ENCODE data around the gene ZBTB42. TPM values are rescaled to one million over a fixed set of nuclear protein-coding genes. Genes with fewer than 3 reads are reported as not detected.

ZBTB42 gene
- total RNA-seq, 6 donors from 2014 or later, result 13.9 to 24.8 (median 20.9) TPM

- TF ChIP-seq POLR2A (IDR thresholded peaks at IDR 0.05) (no peak), POLR2AphosphoS5 (IDR thresholded peaks at IDR 0.05) (no peak), EP300 (IDR thresholded peaks at IDR 0.05) (no peak), CTCF (IDR thresholded peaks at IDR 0.05) (no peak)
- H3K27ac ChIP-seq, result peak overlapping the region; percentile 42 to 89 (median 76)
- 85 to 89% methylated on average over 4 to 16 of the region's 16 CpGs for WGBS, 2 donors
Observed at GRCh38 chr14:104792945-104793702, 7.8 kb upstream of the ZBTB42 start.

GRCh38 chr14:104793703-104793959, 7.3 kb upstream of the ZBTB42 start:
- Histone ChIP-seq H3K36me3 (peaks cover 0 to 37% (median 30%) of the 10 kb centered on the region in 4 donors), H3K4me3 (peak overlapping the region in 3 of 4 donors; percentile 89 to 93 (median 89)), H3K27me3 (no peaks in the 10 kb centered on the region), H3K27ac (peak overlapping the region in 2 of 4 donors; percentile 82 to 89), H3K9me3 (no peaks in the 10 kb centered on the region), H3K4me1 (peaks cover 56 to 85% (median 75%) of the 10 kb centered on the region in 4 donors)
- DNase-seq (no peak), ATAC-seq (ENCODE audit: low FRiP score in 2 of 2) (no peak)
- TF ChIP-seq CTCF (IDR thresholded peaks at IDR 0.05) (no peak), EP300 (IDR thresholded peaks at IDR 0.05) (no peak), POLR2A (IDR thresholded peaks at IDR 0.05) (no peak), POLR2AphosphoS5 (IDR thresholded peaks at IDR 0.05) (no peak)
- WGBS, 2 donors, result 88 to 89% methylated on average over 1 to 2 of the region's 2 CpGs

More at GRCh38 chr14:104792945-104793702, 7.8 kb upstream of the ZBTB42 start:
- no peaks in the 10 kb centered on the region for H3K9me3 ChIP-seq
- peaks cover 52 to 87% (median 77%) of the 10 kb centered on the region in 4 donors for H3K4me1 ChIP-seq
- DNase-seq, result peak in 1 of 2 donors; percentile 55
- no peak for ATAC-seq (ENCODE audit: low FRiP score in 2 of 2)
- H3K27me3 ChIP-seq, result no peaks in the 10 kb centered on the region
- peaks cover 0 to 37% (median 31%) of the 10 kb centered on the region in 4 donors for H3K36me3 ChIP-seq
- peak overlapping the region in 1 of 4 donors; percentile 93 for H3K4me3 ChIP-seq

- DNase-seq (peak; percentile 82 to 86), ATAC-seq (ENCODE audit: low FRiP score in 2 of 2) (peak in 1 of 2 donors; percentile 54)
- 5 to 11% methylated on average over 7 to 15 of the region's 15 CpGs for WGBS, 2 donors
- TF ChIP-seq POLR2AphosphoS5 (IDR thresholded peaks at IDR 0.05), result peak in 1 of 2 donors; percentile 13
- TF ChIP-seq EP300 (IDR thresholded peaks at IDR 0.05), result no peak
- TF ChIP-seq POLR2A (IDR thresholded peaks at IDR 0.05), result peak in 1 of 4 donors; percentile 7
- TF ChIP-seq CTCF (IDR thresholded peaks at IDR 0.05), result no peak
- H3K9me3 ChIP-seq, result no peaks in the 10 kb centered on the region
- H3K36me3 ChIP-seq, result peaks cover 0 to 33% (median 27%) of the 10 kb centered on the region in 4 donors
- peak overlapping the region; percentile 68 to 93 (median 89) for H3K4me3 ChIP-seq
- H3K4me1 ChIP-seq, result peaks cover 56 to 81% (median 70%) of the 10 kb centered on the region in 4 donors
- no peaks in the 10 kb centered on the region for H3K27me3 ChIP-seq
- H3K27ac ChIP-seq, result peak overlapping the region in 3 of 4 donors; percentile 79 to 89 (median 82)
Observed at GRCh38 chr14:104794099-104794498, 6.8 kb upstream of the ZBTB42 start.

DNA sequence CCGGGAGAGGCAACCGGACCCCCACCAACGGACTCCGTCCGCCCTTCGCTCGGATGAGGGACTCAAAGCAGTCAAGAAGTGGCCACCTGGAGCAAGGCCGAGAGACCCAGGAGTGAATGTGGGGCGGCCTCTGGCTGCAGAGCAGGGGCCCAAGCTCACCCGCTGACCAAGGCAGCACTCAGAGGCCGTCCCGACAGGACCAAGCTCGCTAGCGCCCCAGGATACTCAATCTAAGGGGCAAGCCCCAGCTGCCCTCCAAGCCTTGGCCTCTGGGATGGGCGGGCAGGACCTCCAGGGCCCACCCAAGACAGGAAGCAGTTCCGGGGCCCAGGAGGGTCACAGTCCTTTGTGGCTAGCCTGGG, 6.3 kb upstream of the ZBTB42 start:
- Histone ChIP-seq H3K9me3 (no peaks in the 10 kb centered on the region), H3K27me3 (no peaks in the 10 kb centered on the region), H3K36me3 (peaks cover 0 to 28% (median 26%) of the 10 kb centered on the region in 4 donors), H3K27ac (peak overlapping the region; percentile 79 to 89 (median 82)), H3K4me1 (peaks cover 59 to 80% (median 70%) of the 10 kb centered on the region in 4 donors), H3K4me3 (peak overlapping the region; percentile 68 to 93 (median 89))
- 0 to 3% methylated on average over 2 to 13 of the region's 16 CpGs for WGBS, 2 donors
- peak in 1 of 2 donors; percentile 12 for ATAC-seq (ENCODE audit: low FRiP score in 2 of 2)
- TF ChIP-seq POLR2AphosphoS5 (IDR thresholded peaks at IDR 0.05) (no peak), POLR2A (IDR thresholded peaks at IDR 0.05) (no peak), EP300 (IDR thresholded peaks at IDR 0.05) (no peak), CTCF (IDR thresholded peaks at IDR 0.05) (peak in 1 of 6 experiments; percentile 10)
- peak; percentile 70 to 74 for DNase-seq
